ENCODE measurements around the gene SERPINC1.
"Not testable (repeated sequence)": the region's sequence is repeated elsewhere in the genome, so short reads cannot be mapped to it uniquely, and the experiment has no call there.

DNA sequence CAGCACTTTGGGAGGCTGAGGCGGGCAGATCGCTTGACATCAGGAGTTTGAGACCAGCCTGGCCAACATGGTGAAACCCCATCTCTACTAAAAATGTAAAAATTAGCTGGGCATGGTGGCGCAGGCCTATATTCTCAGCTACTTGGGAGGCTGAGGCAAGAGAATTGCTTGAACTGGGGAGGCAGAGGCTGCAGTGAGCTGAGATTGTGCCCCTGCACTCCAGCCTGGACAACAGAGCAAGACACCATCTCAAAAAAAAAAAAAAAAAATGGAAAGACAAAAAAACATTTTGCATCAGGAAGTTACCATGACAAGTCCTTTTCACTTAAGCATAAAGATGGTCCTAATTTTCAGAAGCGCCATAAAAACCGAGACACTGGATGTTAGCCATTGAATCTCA lies 13.4 kb upstream of the SERPINC1 start:
- TF ChIP-seq, protein P1, sequence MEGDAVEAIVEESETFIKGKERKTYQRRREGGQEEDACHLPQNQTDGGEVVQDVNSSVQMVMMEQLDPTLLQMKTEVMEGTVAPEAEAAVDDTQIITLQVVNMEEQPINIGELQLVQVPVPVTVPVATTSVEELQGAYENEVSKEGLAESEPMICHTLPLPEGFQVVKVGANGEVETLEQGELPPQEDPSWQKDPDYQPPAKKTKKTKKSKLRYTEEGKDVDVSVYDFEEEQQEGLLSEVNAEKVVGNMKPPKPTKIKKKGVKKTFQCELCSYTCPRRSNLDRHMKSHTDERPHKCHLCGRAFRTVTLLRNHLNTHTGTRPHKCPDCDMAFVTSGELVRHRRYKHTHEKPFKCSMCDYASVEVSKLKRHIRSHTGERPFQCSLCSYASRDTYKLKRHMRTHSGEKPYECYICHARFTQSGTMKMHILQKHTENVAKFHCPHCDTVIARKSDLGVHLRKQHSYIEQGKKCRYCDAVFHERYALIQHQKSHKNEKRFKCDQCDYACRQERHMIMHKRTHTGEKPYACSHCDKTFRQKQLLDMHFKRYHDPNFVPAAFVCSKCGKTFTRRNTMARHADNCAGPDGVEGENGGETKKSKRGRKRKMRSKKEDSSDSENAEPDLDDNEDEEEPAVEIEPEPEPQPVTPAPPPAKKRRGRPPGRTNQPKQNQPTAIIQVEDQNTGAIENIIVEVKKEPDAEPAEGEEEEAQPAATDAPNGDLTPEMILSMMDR (IDR thresholded peaks at IDR 0.05; ENCODE audit: low read length), result not testable (repeated sequence)
- not testable (repeated sequence) for TF ChIP-seq EZH2 (IDR thresholded peaks at IDR 0.05; ENCODE audit: borderline replicate concordance, low read length)

Measured in OCI-LY1 (cell line).